Fibroblast of skin of left quadriceps (primary cell): ENCODE measurements around the gene USB1.
"Not testable (repeated sequence)": the region's sequence is repeated elsewhere in the genome, so short reads cannot be mapped to it uniquely, and the experiment has no call there.

Experiments used
- DNase-seq, 2 experiments: peaks; one replicate each; pipeline ENCODE4 v3.0.0-alpha.2; 2013; ENCODE audit warnings: low read depth in 2 of 2

Gene USB1

GRCh38 chr16:57970319-57970718, 30.9 kb upstream of the USB1 start:
- no peak for DNase-seq

DNA sequence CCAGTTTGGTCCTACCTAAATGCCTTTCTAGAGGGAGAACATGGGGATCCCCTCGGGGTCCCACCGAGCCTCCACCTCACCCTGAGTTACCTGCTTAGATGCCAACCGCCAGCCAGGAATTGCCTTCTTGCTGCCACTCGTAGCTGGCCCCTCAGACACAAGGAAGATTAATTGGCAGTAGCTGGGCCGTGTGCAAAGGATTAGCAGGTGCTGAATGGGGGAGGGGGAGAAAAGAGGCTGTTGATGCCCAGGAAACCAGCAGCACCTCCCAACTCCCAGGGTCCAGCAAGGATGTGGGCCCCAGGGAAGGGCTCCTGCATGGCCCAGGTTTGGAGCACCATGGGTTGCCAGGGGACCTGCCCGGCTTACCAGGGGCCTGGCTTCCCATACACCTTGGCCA, 30.2 kb upstream of the USB1 start, which contains the start of gene CNGB1:
Gene CNGB1 (minus strand): TSS at position 159 of the 400 bp plus-strand sequence. CDS start 3,842 bp downstream, outside the sequence.
- DNase-seq, result no peak

DNA sequence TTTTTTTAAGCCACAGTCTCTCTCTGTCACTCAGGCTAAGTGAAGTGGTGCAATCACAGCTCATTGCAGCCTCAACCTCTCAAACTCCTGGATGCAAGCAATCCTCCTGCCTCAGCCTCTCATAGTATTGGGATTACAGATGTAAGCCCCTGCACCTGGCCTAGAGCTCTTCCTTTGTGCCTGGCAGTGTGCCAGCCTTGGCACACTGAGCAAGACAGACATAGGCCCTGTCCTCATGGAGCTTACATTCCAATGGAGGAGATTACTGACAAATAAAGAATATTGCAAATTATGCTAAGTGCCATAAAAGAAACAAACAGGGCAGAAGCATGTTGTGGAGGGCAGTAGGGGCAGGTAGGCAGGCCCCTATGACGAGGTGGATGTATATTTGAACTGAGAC, 29.4 kb upstream of the USB1 start:
- no peak for DNase-seq

GRCh38 chr16:57972306-57972705, 28.9 kb upstream of the USB1 start:
- DNase-seq, result no peak

DNA sequence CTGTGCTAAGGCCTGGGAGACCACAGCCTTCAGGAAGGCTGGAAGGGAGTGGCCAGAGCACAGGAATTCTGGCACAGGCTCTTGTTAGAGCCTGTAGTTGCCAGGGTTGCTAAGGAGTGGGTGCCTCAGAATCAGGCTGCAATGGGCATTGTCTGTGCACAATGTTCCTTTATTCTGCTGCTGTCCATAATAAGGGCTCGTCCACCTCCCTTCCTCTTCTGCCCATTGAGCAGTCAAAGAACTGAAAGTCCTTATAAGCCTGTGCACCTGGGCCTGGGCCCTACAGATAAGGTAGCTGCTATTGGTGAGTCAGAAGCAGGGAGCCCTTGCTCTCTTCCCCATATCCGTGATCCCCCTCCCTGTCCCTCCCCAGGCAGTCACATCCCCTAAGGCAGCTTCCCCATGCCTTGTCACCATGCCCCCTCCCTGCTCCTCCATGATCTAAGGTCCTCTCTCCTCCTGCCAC, 24.8 kb upstream of the USB1 start:
- DNase-seq, result no peak

- no peak for DNase-seq
Measured at GRCh38 chr16:57977418-57978069, 23.7 kb upstream of the USB1 start.

GRCh38 chr16:57978070-57978465, 23.1 kb upstream of the USB1 start:
- not testable (repeated sequence) for DNase-seq

- no peak for DNase-seq
Measured at GRCh38 chr16:57979006-57979585, 22.1 kb upstream of the USB1 start.

- no peak for DNase-seq
Measured at GRCh38 chr16:57981636-57982035, 19.6 kb upstream of the USB1 start.

GRCh38 chr16:57982385-57982784, 18.8 kb upstream of the USB1 start:
- no peak for DNase-seq

GRCh38 chr16:57984443-57985203, 16.6 kb upstream of the USB1 start:
- DNase-seq, result peak; percentile 53 to 58

- no peak for DNase-seq
Measured at GRCh38 chr16:57985204-57986181, 15.7 kb upstream of the USB1 start.

DNA sequence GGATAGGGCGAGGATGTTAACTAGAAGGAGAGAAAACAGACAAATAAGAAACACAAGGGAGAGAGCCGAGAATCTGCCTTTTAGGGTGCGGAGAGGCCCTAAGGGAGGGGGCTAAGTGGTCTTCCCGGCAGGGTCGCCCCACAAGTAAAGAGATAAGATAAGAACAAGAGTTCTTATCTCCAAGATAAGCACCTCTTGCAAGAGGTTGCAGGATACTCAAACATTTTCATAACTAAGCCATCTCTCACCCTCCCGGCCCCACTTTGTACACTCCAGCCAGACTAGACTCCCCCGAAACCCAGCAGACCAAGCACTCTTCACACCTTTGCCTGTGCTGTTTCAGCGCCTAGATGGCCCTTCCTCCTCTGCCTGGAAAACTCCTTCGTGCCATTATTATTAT, 15.0 kb upstream of the USB1 start:
- no peak for DNase-seq

DNA sequence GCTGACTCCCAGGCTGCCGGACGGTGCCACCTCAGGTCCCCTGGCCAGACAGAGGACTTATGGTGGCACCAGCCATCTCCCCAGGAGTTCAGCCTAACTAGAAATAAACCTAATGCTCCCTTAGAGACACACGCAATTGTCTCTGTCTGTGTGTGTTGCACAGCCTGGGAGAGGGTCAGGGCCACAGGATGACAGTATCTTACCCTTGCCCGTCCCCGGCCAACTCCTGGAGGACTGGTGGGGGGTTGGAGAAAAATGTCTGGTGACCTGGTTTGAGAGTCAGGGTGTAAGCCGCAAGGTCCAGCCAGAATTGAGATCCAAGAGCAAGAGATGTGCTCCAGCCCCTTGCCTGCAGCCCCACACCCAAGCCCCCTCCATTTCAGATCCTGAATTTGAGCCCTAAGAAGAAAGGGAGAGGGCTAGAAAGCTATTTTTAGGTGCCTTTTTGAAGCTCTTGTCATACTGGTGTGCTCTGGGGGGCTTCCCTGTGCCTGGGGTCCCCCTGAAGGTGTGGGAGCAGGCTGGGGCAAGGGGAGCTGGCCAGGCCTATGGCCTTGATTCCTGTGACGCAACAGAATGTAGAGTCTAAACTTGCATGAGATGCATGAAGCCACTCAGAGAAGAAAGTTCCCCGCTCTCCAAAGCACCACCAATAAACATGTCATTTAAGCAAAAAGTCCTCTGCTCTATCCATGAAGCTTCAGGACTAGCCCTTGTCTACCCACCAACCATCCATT, 13.6 kb upstream of the USB1 start:
- DNase-seq, result no peak

DNA sequence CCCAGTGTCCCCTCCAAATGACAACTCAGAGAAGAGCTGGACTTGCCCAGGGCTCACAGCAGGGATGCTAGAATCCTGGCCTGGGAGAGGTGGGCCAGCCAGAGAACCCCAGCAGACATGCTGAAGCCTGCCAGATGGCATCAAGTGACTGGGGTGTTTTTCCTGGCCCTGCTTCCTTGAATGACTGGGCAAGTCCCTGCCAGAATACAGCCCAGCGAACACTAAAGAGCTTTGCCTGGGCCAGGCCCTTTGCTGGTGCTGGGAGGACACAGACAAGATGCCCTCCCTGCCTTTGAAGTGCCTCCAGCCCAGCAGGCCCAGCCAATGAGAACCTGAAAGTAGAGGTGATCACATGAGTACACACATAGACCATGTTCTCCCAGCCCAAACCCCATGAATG, 12.3 kb upstream of the USB1 start:
- no peak for DNase-seq

- no peak for DNase-seq
Measured at GRCh38 chr16:57991551-57992059, 9.6 kb upstream of the USB1 start.

- DNase-seq, result no peak
Measured at GRCh38 chr16:57992084-57992483, 9.1 kb upstream of the USB1 start.

GRCh38 chr16:57993438-57993837, 7.8 kb upstream of the USB1 start:
- no peak for DNase-seq

DNA sequence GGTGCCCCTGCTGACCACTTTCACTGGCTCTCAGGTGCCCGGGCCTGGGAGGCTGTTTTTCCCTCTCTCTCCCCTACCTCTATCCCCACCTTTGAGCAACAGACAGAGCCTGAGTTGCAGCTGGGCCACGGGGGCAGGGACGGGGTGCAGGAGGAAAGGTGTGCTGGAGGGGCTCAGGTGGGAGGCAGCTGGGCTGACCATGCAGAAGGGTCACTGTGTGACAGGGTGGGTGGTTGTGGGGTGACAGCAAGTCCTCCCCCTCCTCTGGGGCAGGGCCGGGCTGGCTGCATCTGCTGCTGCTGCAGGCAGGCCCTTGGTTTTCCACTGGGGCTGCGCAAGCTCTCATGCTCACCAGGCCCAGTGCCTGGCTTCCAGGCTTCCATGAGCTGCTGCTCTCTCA, 7.3 kb upstream of the USB1 start:
- no peak for DNase-seq

DNA sequence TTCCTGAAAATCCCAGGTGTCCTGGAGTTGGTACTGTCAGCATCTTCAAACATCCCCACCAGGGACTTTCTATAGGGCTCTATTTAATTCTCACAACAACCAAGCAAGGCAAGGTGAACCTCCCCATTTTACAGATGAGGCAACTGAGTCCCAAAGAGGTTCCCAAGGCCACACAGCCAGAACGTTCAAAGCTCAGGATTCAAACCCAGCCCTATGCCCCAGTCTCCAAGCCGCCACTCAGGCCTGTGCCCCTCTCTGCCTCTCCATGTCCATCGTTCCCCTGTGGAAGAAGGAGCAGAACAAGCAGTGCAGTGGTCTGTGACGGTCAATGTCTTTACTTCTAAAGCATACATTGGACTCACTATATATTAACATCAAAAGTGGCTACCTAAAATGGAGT, 6.8 kb upstream of the USB1 start:
- DNase-seq, result no peak

- no peak for DNase-seq
Measured at GRCh38 chr16:57994778-57995177, 6.4 kb upstream of the USB1 start.
